Astrocyte of the hippocampus (primary cell): ENCODE results near the gene NIN.
A peak's percentile ranks its signal among the peaks of the same experiment; 100 is the strongest.

Experiments
- DNase-seq: peaks from one replicate; pipeline ENCODE4 v3.0.0; 2011; ENCODE audit warnings: low read depth, low spot score

Gene NIN

DNA sequence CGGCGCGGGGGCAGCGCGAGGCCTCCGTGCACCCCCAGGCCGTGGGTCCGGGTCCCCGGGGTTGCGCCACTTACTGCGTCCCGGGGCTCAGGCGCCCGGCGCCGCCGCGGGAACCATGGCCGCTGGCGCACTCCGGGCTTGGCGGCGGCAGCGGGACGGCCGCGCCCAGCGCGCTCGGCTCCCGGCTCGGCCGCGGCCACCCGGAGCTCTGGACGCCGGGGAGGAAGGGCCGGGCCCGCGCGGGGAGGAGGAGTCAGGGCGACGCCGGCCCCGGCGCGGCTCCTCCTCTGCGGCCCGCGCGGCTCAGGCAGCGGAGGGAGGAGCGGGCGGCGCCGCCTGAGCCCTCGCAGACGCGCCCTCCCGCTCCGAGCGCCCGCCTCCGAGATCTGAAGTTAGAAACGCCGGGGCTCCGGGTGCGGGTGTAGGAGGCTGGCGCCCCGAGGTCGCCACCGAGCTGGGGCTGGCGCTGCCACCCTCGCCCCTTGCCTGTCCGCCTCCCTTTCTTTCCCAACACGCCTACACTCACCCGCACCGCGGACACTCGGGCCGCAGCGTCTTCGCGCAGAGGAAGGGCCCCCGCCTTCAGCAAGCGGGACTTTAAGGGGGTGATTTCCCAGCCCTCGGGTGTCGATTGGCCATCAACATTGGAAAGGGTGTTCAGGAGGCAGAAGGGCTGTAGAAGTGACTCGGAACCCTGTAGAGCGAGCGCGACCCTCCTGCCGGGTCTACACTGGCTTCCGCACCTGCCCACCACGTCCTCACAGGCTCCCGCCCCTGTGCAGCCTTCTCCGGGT, at the start of gene NIN:
TSS of gene NIN (minus strand) at position 231 of the 794 bp plus-strand sequence. CDS start 9,106 bp downstream, outside the sequence.
- DNase-seq = peak; percentile 93

DNA sequence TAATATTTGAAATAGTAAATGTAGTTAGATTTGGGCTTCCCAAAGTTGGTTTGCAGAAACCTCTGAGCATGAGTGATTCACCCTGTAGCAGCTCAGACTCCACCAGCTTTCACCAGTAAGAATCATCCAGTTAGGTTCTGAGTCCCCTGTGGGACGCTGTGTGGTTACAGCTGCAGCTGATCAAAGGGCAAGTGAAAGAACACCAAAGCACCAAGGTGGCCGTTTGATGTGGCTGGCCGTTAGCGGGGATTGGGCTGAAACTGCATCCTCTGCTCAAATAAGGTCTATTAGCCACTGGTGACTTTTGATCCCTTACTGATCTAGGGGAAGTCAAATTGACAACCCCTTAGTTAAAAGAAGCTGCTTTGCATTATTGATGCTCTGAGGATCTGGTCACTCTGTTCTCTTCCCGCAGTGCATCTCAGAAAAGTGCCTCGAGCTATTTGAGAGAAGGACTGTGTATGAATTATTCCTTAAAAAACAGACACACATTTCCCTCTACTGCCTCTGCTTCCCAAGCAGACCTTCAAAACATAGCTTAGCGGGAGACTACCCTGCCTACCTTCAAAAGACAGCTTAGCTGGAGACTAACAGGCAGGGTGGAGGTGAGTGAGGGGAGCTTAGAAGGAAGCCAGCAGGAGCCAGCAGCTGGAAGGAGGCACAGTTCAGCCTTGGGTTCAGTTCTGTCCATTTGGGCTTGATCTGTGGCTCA, 44.6 kb upstream of the NIN start:
- peak; percentile 44 for DNase-seq

DNA sequence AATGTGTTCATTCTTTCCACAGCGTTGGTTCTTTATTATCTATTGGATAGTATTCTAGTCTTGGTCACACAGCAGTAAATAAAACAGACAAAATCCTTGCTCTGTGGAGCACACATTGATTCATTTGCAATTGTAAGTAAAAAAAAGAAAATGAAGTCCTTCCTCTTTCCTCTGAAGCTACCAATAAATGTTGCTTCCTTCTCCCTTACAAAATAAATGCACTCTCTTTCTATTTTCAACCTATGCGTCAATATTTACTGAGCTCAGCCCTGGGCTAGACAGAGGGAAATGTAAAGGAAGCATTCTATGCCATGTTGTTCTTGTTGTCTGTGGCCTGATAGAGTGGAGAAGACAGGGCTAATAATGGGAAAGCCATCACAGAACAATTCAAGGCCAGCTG, 43.8 kb upstream of the NIN start:
- DNase-seq = no peak

GRCh38 chr14:50871914-50872732, 41.2 kb upstream of the NIN start, which contains the start of gene ABHD12B:
ABHD12B (plus strand) TSS chr14:50872053; CDS start chr14:50872175, 122 bp downstream.
- peak; percentile 40 for DNase-seq

- no peak for DNase-seq
These were observed 40.3 kb upstream of the NIN start for GRCh38 chr14:50871228-50871627.

DNA sequence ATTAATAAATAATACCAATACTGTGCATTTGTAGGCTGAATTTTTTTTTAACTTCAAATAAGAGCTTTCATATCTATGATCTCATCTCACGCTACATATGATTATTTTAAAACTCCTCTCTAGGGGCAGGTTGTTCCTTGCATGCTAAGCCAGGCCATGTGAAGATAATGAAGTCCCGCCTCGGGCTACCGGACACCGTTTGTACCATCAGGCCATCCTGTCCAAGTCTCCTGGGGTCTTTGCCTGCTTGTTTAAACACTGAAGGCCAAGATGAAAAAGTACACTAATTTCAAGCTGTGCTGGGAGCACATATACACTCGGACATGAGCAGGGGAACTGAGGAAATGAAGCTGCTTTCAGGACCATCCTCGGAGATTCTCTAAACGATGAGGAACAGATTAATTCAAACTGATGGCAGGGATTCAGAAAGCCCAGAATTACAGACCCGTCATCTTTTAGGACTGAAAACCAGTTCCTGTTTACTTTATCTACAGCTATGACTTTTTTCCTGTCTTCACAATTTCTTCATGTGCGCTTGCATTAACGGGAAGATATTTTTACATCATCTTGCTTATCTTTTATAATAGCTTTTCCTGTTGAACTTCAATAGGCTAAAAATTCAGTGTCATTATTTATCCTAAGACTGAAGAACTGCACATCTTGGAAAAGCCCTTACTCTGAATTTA, 34.6 kb upstream of the NIN start:
- DNase-seq = no peak

DNA sequence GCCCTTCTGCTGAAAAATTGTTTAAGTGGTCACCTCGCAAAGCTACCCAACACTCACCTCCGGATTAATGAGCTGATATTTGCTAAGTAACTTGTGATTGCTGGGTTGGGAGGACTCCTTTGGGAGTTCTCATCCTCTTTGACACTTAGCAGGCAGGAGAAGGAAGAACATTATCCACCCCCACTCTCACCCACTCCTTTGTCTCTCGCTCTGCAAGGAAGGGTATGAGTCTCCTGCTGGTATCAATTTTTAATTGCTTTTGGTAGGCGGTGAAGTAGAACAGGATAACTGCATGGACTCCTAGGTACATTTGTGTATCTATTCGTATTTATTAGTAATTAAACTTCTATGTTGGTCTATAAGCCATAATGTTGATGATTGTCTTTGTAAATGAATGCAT, 34.0 kb upstream of the NIN start:
- no peak for DNase-seq

- DNase-seq = no peak
These were observed 33.3 kb upstream of the NIN start for GRCh38 chr14:50864237-50864636.

GRCh38 chr14:50862036-50862570, 31.1 kb upstream of the NIN start:
- DNase-seq = no peak

DNA sequence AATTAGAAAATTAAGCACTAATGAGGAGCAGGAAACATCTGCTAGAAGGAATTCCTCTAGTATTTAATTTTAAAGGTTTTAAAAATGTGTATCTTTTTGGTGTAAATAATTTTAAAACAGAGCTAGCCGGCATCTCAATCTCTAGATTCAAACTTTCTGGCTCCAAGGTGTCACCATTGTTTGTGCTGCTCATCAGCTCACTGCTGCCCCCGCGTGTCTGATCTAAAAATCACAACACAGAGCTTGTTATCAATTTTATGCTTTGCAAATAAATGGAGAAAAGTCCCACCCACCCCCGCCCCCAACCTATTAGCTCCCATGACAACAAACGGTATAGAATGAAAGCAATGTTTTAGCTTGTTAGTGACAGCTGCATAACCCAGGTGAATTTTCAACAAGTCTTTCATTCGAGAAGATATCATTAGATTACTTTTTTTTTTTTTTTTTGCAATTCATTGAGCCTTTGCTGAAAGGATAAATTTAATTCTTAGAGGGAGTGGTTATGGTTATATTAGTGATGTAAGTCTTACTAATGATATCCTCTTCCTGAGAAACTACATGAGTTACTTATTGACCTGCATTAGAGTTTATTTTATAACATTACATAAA, 29.6 kb upstream of the NIN start:
- DNase-seq = peak; percentile 88

GRCh38 chr14:50859296-50859624, 28.3 kb upstream of the NIN start:
- no peak for DNase-seq

- no peak for DNase-seq
These were observed 25.7 kb upstream of the NIN start for GRCh38 chr14:50856660-50857059.

- DNase-seq = no peak
These were observed 24.6 kb upstream of the NIN start for GRCh38 chr14:50855558-50855957.

DNA sequence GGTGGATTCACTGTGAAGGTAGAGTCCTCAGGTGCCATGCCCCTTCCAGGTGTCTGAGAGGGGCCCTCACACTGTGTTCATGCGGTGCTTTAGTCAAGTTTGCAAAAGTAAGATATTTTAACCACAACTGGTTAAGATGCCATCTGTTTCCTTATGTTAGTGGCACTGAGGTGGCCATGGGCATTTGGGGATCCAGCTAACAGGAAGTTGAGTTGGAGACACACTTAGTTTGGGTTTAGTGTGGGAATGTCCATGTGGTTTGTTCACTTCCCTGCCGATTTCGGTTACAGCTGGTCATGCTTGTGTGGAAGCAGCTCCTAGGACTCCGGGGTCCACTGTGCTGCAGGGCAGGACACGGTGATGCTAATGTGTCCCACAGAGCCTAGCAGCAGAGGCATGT, 23.6 kb upstream of the NIN start:
- DNase-seq = no peak

DNA sequence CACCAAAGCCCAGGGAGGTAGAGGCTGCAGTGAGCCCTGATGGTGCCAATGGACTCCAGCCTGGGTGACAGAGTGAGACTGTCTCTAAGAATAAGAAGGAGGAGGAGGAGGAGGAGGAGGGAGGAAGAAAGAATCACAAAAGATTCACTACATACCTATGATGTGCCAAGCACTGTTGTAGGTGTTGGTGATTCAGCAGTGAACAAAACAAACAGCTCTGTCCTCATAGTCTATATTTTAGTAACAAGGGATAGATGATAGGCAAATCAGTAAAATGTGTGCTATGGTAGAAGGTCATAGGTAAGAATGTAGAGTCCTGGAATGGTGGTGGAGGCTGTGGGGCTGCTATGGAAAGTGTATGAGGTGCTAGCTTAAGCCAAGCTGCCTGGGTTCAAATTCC, 22.9 kb upstream of the NIN start:
- no peak for DNase-seq

DNA sequence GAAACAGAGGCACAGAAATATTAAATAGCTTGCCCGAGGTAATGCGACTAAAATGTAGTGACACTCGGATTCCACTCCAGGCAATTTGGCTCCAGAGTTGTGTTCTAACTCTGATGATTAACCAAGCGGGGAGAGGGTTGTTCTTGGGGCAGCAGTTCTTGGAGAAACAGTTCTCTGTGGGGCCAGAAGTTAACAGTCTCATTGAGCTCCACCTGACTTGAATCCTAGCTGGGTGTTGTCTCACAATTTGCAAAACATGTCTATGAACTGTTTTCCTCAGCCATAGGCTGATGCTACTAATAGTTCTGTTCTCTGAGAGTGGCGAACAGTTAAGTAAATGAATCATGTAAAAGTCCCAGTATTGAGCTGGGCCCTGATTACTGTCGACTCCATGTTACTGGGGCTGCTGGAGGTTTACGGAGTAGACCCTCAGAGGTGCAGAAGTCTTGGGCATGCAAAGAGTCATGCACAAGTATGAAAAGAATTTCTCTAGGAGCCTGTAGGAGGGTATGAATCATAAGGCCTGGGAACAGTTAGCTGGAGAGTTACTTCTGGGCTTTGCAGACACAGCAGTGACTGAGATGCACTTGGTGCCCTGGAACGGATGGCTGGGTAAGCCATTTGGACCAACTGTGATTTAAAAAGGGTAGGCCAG, 15.4 kb upstream of the NIN start:
- DNase-seq = peak; percentile 89

- DNase-seq = no peak
These were observed 14.2 kb upstream of the NIN start for GRCh38 chr14:50845166-50845565.

DNA sequence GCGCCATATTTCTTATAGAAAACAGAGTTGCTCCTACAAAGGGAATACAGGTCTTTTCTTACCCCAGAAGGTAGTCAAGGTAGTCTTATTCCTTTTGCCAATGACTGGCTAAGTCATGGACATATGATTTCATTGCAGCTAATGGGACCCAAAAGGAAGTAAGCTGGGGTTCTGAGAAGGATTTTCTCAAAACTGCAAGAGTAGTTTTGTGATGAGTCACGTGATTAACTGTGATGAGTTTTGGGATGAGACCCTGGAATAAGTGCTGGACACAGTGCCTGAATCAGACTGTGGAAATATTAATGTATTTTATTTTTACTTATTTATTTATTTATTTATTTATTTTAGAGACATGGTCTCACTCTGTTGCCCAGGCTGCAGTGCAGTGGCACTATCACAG, 13.4 kb upstream of the NIN start:
- no peak for DNase-seq

DNA sequence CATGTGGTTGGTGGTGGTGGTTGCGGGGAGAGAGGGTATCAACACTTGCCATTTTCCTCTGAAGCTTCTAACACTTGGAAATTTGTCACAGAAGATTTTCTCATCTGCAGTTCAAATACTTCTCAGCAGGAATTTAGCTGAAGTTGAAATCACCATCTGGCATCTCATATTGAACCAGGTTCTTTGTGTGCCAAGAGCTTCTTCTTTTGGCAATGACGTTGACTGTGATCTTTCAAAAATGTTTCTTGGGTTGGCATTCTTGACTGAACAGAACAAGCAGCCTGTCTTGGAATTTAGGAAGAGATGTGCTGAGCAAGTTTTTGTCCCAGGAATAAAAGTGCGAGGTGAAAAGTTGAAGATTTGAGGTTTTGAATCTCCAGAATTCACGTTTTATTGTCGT, 8.7 kb upstream of the NIN start:
- no peak for DNase-seq

DNA sequence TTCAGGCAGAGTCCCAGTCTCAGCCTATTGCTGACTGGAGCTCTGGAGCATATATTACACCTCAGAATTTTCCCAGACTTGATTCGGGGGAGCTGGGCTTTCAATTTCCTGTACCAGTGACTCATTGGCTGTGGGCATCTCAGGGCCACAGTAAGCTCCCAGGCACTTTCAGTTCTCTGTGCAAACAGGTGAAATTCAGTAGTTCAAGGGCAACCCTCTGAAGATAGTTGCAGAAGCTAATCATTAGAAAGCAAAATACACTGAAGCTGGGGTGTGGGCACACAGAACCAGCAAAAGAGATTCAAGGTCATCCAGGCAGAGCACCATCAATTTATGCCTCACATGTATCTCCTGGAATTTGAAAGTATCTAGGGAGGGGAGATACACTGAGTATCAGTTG, 8.1 kb upstream of the NIN start:
- DNase-seq = peak; percentile 10
